WERI-Rb-1 (cell line): ENCODE data around the gene PLXND1.

Experiments used
- DNase-seq: peaks from one replicate; pipeline ENCODE4 v3.0.0-alpha.2; 2020
- H3K27ac ChIP-seq: fragments of 250-450 bp; sonication (Bioruptor Pico); 2 replicates; pipeline ENCODE4 v1.5.1; 2020; ENCODE audit warnings: mild to moderate bottlenecking, moderate library complexity
- H3K27me3 ChIP-seq: fragments of 250-450 bp; sonication (Bioruptor Pico); 2 replicates; pipeline ENCODE4 v1.5.1; 2021; ENCODE audit warnings: mild to moderate bottlenecking, low read depth, moderate library complexity; ENCODE audit not compliant: insufficient read depth, severe bottlenecking
- H3K36me3 ChIP-seq: fragments of 250-450 bp; sonication (Bioruptor Pico); 2 replicates; pipeline ENCODE4 v1.5.1; 2020; ENCODE audit warnings: mild to moderate bottlenecking, moderate library complexity
- H3K4me3 ChIP-seq: 2 replicates; pipeline ENCODE4 v1.5.1; 2011; ENCODE audit warnings: low read depth, mild to moderate bottlenecking, control low read depth, low read length
- H3K9me3 ChIP-seq: fragments of 250-450 bp; sonication (Bioruptor Pico); 2 replicates; pipeline ENCODE4 v1.5.1; 2021; ENCODE audit warnings: mild to moderate bottlenecking, moderate library complexity; ENCODE audit not compliant: severe bottlenecking
- CTCF ChIP-seq: IDR thresholded peaks from 2 replicates; pipeline ENCODE4 v1.5.1; 2011; ENCODE audit warnings: low read depth, mild to moderate bottlenecking, control low read depth, inconsistent platforms, low read length

PLXND1 gene

GRCh38 chr3:129556358-129556695 is 50.1 kb downstream of the PLXND1 start:
- Histone ChIP-seq H3K27ac (no peak overlapping the region), H3K9me3 (no peaks in the 10 kb centered on the region)

GRCh38 chr3:129555616-129556357 is 50.7 kb downstream of the PLXND1 start:
- peaks cover 22% of the 10 kb centered on the region for H3K36me3 ChIP-seq
- no peaks in the 10 kb centered on the region for H3K27me3 ChIP-seq
- no peak for DNase-seq
- no peak overlapping the region for H3K27ac ChIP-seq
- no peaks in the 10 kb centered on the region for H3K9me3 ChIP-seq
- H3K4me3 ChIP-seq, result no peak overlapping the region
- no peak for TF ChIP-seq CTCF

More at GRCh38 chr3:129556358-129556695, 50.1 kb downstream of the PLXND1 start:
- no peak for TF ChIP-seq CTCF
- Histone ChIP-seq H3K27me3 (no peaks in the 10 kb centered on the region), H3K4me3 (no peak overlapping the region), H3K36me3 (peaks cover 22% of the 10 kb centered on the region)
- DNase-seq, result no peak

- DNase-seq, result no peak
- H3K36me3 ChIP-seq, result peaks cover 22% of the 10 kb centered on the region
- no peaks in the 10 kb centered on the region for H3K9me3 ChIP-seq
- H3K27ac ChIP-seq, result no peak overlapping the region
- no peak overlapping the region for H3K4me3 ChIP-seq
- no peaks in the 10 kb centered on the region for H3K27me3 ChIP-seq
- no peak for TF ChIP-seq CTCF
Observed at GRCh38 chr3:129555153-129555550, 51.3 kb downstream of the PLXND1 start.

GRCh38 chr3:129554356-129555152 is 51.9 kb downstream of the PLXND1 start:
- Histone ChIP-seq H3K27me3 (no peaks in the 10 kb centered on the region), H3K36me3 (peaks cover 19% of the 10 kb centered on the region), H3K9me3 (no peaks in the 10 kb centered on the region), H3K4me3 (no peak overlapping the region), H3K27ac (no peak overlapping the region)
- TF ChIP-seq CTCF, result no peak
- DNase-seq, result no peak

- H3K36me3 ChIP-seq, result peaks cover 14% of the 10 kb centered on the region
- H3K9me3 ChIP-seq, result no peaks in the 10 kb centered on the region
- no peaks in the 10 kb centered on the region for H3K27me3 ChIP-seq
- no peak for DNase-seq
- H3K4me3 ChIP-seq, result no peak overlapping the region
- no peak for TF ChIP-seq CTCF
- no peak overlapping the region for H3K27ac ChIP-seq
Observed at GRCh38 chr3:129553719-129554118, 52.8 kb downstream of the PLXND1 start.
